ENCODE measurements around the gene KCTD15.

KCTD15 gene

GRCh38 chr19:33863436-33863835 lies 66.8 kb downstream of the KCTD15 start:
- no peak overlapping the region for H2AFZ ChIP-seq (ENCODE audit: low read depth, low read length)
- no peak overlapping the region for H2BK15ac ChIP-seq (ENCODE audit: low read depth, poor library complexity, severe bottlenecking)
- H3K27ac ChIP-seq (ENCODE audit: low read length, poor library complexity, severe bottlenecking), result no peak overlapping the region
- no peaks in the 10 kb centered on the region for H3K9me3 ChIP-seq (ENCODE audit: control insufficient read depth, low read length)
- H3K4me3 ChIP-seq (ENCODE audit: insufficient read depth in 1 of 2, low read depth in 1 of 2, low read length in 2 of 2), result no peak overlapping the region
- no peak overlapping the region for H3K18ac ChIP-seq (ENCODE audit: low read depth in 1 of 2, low read length in 2 of 2)
- no peak overlapping the region for H2AK5ac ChIP-seq (ENCODE audit: low read length, severe bottlenecking)
- H2BK12ac ChIP-seq (ENCODE audit: low read length in 2 of 2), result no peak overlapping the region
- H3K23ac ChIP-seq (ENCODE audit: low read length in 2 of 2), result no peak overlapping the region
- H3K9ac ChIP-seq (ENCODE audit: low read length), result no peak overlapping the region
- no peak overlapping the region for H2BK120ac ChIP-seq (ENCODE audit: low read depth, low read length)
- no peak overlapping the region for H4K8ac ChIP-seq (ENCODE audit: low read length)
- no peak overlapping the region for H4K91ac ChIP-seq (ENCODE audit: low read length)
- DNase-seq, result no peak
- no peak overlapping the region for H3K14ac ChIP-seq (ENCODE audit: low read length in 2 of 2)
- no peaks in the 10 kb centered on the region for H3K79me1 ChIP-seq (replicated peaks; ENCODE audit: low read length, poor library complexity, severe bottlenecking)
- 96% methylated on average over 4 of the region's 5 CpGs for WGBS
- H3K4me1 ChIP-seq (ENCODE audit: control insufficient read depth, insufficient read depth, low read depth, low read length), result no peaks in the 10 kb centered on the region
- no peak overlapping the region for H3K4ac ChIP-seq (ENCODE audit: low read depth in 1 of 2, low read length in 2 of 2)
- no peak overlapping the region for H2BK5ac ChIP-seq (ENCODE audit: low read depth, low read length, poor library complexity, severe bottlenecking)
- H3K27me3 ChIP-seq (ENCODE audit: control insufficient read depth in 1 of 2, insufficient read depth in 1 of 2, low read length in 2 of 2), result peaks cover 0 to 22% of the 10 kb centered on the region in 2 experiments
- no peaks in the 10 kb centered on the region for H3K36me3 ChIP-seq (ENCODE audit: control insufficient read depth in 1 of 2, insufficient read depth in 2 of 2, low read depth in 1 of 2, low read length in 2 of 2)
- no peak overlapping the region for H3K4me2 ChIP-seq (ENCODE audit: low read length, poor library complexity, severe bottlenecking)

GRCh38 chr19:33864311-33864850 lies 67.7 kb downstream of the KCTD15 start:
- Histone ChIP-seq H2BK120ac (ENCODE audit: low read depth, low read length) (no peak overlapping the region), H3K18ac (ENCODE audit: low read depth in 1 of 2, low read length in 2 of 2) (no peak overlapping the region), H3K79me1 (replicated peaks; ENCODE audit: low read length, poor library complexity, severe bottlenecking) (no peaks in the 10 kb centered on the region), H4K8ac (ENCODE audit: low read length) (no peak overlapping the region), H2AFZ (ENCODE audit: low read depth, low read length) (no peak overlapping the region), H3K4me2 (ENCODE audit: low read length, poor library complexity, severe bottlenecking) (no peak overlapping the region), H3K23ac (ENCODE audit: low read length in 2 of 2) (no peak overlapping the region), H3K9ac (ENCODE audit: low read length) (no peak overlapping the region), H2BK5ac (ENCODE audit: low read depth, low read length, poor library complexity, severe bottlenecking) (no peak overlapping the region), H2AK5ac (ENCODE audit: low read length, severe bottlenecking) (no peak overlapping the region), H2BK15ac (ENCODE audit: low read depth, poor library complexity, severe bottlenecking) (no peak overlapping the region), H3K4ac (ENCODE audit: low read depth in 1 of 2, low read length in 2 of 2) (no peak overlapping the region), H3K27me3 (ENCODE audit: control insufficient read depth in 1 of 2, insufficient read depth in 1 of 2, low read length in 2 of 2) (peaks cover 6 to 30% of the 10 kb centered on the region in 2 experiments), H4K91ac (ENCODE audit: low read length) (no peak overlapping the region), H3K14ac (ENCODE audit: low read length in 2 of 2) (no peak overlapping the region), H3K4me3 (ENCODE audit: insufficient read depth in 1 of 2, low read depth in 1 of 2, low read length in 2 of 2) (no peak overlapping the region), H3K27ac (ENCODE audit: low read length, poor library complexity, severe bottlenecking) (no peak overlapping the region), H2BK12ac (ENCODE audit: low read length in 2 of 2) (no peak overlapping the region), H3K36me3 (ENCODE audit: control insufficient read depth in 1 of 2, insufficient read depth in 2 of 2, low read depth in 1 of 2, low read length in 2 of 2) (no peaks in the 10 kb centered on the region), H3K9me3 (ENCODE audit: control insufficient read depth, low read length) (no peaks in the 10 kb centered on the region), H3K4me1 (ENCODE audit: control insufficient read depth, insufficient read depth, low read depth, low read length) (no peaks in the 10 kb centered on the region)
- no peak for DNase-seq
- 60% methylated on average over 3 of the region's 3 CpGs for WGBS

- peaks cover 6 to 31% of the 10 kb centered on the region in 2 experiments for H3K27me3 ChIP-seq (ENCODE audit: control insufficient read depth in 1 of 2, insufficient read depth in 1 of 2, low read length in 2 of 2)
- H2BK15ac ChIP-seq (ENCODE audit: low read depth, poor library complexity, severe bottlenecking), result no peak overlapping the region
- H2AK5ac ChIP-seq (ENCODE audit: low read length, severe bottlenecking), result no peak overlapping the region
- WGBS, result 86% methylated on average over 10 of the region's 10 CpGs
- H3K36me3 ChIP-seq (ENCODE audit: control insufficient read depth in 1 of 2, insufficient read depth in 2 of 2, low read depth in 1 of 2, low read length in 2 of 2), result no peaks in the 10 kb centered on the region
- H3K4me2 ChIP-seq (ENCODE audit: low read length, poor library complexity, severe bottlenecking), result no peak overlapping the region
- H3K14ac ChIP-seq (ENCODE audit: low read length in 2 of 2), result no peak overlapping the region
- H2BK120ac ChIP-seq (ENCODE audit: low read depth, low read length), result no peak overlapping the region
- no peak overlapping the region for H2BK12ac ChIP-seq (ENCODE audit: low read length in 2 of 2)
- H2AFZ ChIP-seq (ENCODE audit: low read depth, low read length), result no peak overlapping the region
- H4K91ac ChIP-seq (ENCODE audit: low read length), result no peak overlapping the region
- no peak overlapping the region for H3K9ac ChIP-seq (ENCODE audit: low read length)
- no peak overlapping the region for H2BK5ac ChIP-seq (ENCODE audit: low read depth, low read length, poor library complexity, severe bottlenecking)
- H3K18ac ChIP-seq (ENCODE audit: low read depth in 1 of 2, low read length in 2 of 2), result no peak overlapping the region
- no peak overlapping the region for H4K8ac ChIP-seq (ENCODE audit: low read length)
- H3K4me1 ChIP-seq (ENCODE audit: control insufficient read depth, insufficient read depth, low read depth, low read length), result no peaks in the 10 kb centered on the region
- H3K4me3 ChIP-seq (ENCODE audit: insufficient read depth in 1 of 2, low read depth in 1 of 2, low read length in 2 of 2), result no peak overlapping the region
- no peak overlapping the region for H3K23ac ChIP-seq (ENCODE audit: low read length in 2 of 2)
- no peaks in the 10 kb centered on the region for H3K9me3 ChIP-seq (ENCODE audit: control insufficient read depth, low read length)
- no peak for DNase-seq
- H3K79me1 ChIP-seq (replicated peaks; ENCODE audit: low read length, poor library complexity, severe bottlenecking), result no peaks in the 10 kb centered on the region
- no peak overlapping the region for H3K4ac ChIP-seq (ENCODE audit: low read depth in 1 of 2, low read length in 2 of 2)
- H3K27ac ChIP-seq (ENCODE audit: low read length, poor library complexity, severe bottlenecking), result no peak overlapping the region
Observed at GRCh38 chr19:33865306-33865705, 68.6 kb downstream of the KCTD15 start.

All from mesenchymal stem cell (in vitro differentiated cells and primary cell).